ENCODE data around the gene DDOST. TPM values are rescaled to one million over a fixed set of nuclear protein-coding genes. Genes with fewer than 3 reads are reported as not detected.
A peak's percentile ranks its signal among the peaks of the same experiment; 100 is the strongest.

The DDOST gene
- total RNA-seq, 6 donors from 2014 or later = 54.5 to 212 (median 141) TPM

DNA sequence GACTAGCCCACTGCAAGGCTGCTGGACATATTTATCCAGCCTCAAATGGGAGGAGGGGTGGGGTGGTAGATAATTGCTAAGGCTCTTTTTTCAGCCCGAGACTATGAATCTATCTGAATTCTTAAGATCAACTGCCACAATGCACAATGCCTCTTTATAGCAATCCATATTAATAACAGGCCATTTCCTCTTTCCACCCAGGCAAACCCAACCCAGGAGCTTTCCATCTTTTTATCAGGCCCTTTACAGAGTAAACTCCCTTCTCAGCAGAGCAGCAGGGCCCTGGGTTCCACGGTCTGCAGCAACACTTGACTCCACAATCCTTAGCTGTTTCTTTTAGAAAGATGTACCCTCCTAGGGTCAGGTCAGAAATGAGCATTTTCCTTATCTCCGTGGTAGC lies 806 bp downstream of the DDOST start:
- Histone ChIP-seq H3K36me3 (peaks cover 2 to 31% (median 22%) of the 10 kb centered on the region in 4 donors), H3K9me3 (no peaks in the 10 kb centered on the region), H3K4me3 (peak overlapping the region; percentile 75 to 92 (median 76)), H3K27me3 (no peaks in the 10 kb centered on the region), H3K27ac (peak overlapping the region in 1 of 4 donors; percentile 78), H3K4me1 (peaks cover 14 to 28% (median 19%) of the 10 kb centered on the region in 4 donors)
- WGBS, 2 donors = 9 to 15% methylated on average over 3 of the region's 3 CpGs
- ATAC-seq (ENCODE audit: low FRiP score in 2 of 2) (no peak), DNase-seq (no peak)
- TF ChIP-seq POLR2A (IDR thresholded peaks at IDR 0.05) = no peak
- no peak for TF ChIP-seq EP300 (IDR thresholded peaks at IDR 0.05)
- TF ChIP-seq, protein P1, sequence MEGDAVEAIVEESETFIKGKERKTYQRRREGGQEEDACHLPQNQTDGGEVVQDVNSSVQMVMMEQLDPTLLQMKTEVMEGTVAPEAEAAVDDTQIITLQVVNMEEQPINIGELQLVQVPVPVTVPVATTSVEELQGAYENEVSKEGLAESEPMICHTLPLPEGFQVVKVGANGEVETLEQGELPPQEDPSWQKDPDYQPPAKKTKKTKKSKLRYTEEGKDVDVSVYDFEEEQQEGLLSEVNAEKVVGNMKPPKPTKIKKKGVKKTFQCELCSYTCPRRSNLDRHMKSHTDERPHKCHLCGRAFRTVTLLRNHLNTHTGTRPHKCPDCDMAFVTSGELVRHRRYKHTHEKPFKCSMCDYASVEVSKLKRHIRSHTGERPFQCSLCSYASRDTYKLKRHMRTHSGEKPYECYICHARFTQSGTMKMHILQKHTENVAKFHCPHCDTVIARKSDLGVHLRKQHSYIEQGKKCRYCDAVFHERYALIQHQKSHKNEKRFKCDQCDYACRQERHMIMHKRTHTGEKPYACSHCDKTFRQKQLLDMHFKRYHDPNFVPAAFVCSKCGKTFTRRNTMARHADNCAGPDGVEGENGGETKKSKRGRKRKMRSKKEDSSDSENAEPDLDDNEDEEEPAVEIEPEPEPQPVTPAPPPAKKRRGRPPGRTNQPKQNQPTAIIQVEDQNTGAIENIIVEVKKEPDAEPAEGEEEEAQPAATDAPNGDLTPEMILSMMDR (IDR thresholded peaks at IDR 0.05) = no peak
- no peak for TF ChIP-seq POLR2AphosphoS5 (IDR thresholded peaks at IDR 0.05)

DNA sequence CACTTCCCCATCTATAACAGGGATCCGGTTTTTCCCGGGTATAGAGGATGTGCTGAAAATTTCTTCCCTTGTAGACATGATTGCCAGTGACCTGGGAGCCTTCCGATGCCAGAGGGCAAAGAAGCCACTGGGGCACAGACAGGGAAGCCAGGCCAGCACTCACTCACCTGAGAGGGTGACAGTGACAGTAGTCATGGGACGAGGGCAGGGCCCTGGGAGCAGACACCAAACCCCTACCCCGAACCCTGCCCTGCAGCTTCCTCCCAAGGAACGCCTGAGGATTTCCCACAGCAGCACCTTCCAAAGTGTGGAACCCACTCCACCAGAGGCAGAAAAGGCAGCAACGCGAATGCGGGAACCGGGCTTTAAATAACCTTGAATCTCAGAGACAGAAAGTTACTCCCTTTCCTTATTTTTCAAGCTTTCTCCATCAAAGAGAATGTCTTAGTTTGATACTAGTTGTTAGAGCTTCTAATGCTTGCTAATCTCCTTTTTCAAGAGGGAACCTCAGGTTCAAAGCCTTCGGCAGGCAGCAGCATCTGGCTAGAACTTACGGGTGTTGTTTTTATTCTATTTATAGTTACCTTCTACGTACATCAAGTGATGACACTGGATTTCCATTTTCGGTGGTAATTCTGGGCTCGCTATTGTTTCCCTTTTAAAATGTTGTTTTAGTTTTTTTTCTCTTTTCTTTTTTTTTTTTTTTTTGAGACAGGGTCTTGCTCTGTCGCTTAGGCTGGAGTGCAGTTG lies 2.8 kb downstream of the DDOST start:
- no peak overlapping the region for H3K4me3 ChIP-seq
- no peak for ATAC-seq (ENCODE audit: low FRiP score in 2 of 2)
- H3K36me3 ChIP-seq = peaks cover 14 to 51% (median 40%) of the 10 kb centered on the region in 4 donors
- peaks cover 14 to 28% (median 19%) of the 10 kb centered on the region in 4 donors for H3K4me1 ChIP-seq
- H3K9me3 ChIP-seq = no peaks in the 10 kb centered on the region
- 90 to 92% methylated on average over 15 to 16 of the region's 16 CpGs for WGBS, 2 donors
- no peak for TF ChIP-seq POLR2AphosphoS5 (IDR thresholded peaks at IDR 0.05)
- TF ChIP-seq POLR2A (IDR thresholded peaks at IDR 0.05) = no peak
- TF ChIP-seq, protein P1 (IDR thresholded peaks at IDR 0.05) = no peak
- no peak for TF ChIP-seq EP300 (IDR thresholded peaks at IDR 0.05)
- no peak overlapping the region for H3K27ac ChIP-seq
- DNase-seq = no peak
- no peaks in the 10 kb centered on the region for H3K27me3 ChIP-seq

DNA sequence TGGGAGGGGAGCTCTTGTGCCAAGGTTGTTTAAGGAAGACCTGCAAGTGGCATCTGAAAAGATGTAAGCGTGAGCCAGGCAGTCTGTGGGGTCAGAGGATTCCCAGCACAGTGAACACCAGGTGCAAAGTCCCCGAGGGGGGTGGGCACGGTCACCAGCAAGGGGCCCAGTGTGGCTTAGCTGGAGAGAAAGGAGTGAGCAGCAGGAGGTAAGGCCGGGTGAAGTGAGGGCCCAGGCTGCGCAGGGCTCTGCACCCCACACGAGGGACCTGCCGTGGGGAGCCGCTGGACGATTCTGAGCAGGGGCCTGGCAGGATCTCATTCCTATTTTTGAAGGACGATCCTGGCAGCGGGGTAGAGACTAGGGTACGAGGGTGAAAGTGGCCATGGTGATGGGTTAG lies 4.1 kb downstream of the DDOST start:
- Histone ChIP-seq H3K36me3 (peaks cover 25 to 64% (median 53%) of the 10 kb centered on the region in 4 donors), H3K27me3 (no peaks in the 10 kb centered on the region), H3K4me3 (no peak overlapping the region), H3K9me3 (no peaks in the 10 kb centered on the region), H3K4me1 (peaks cover 12 to 24% (median 14%) of the 10 kb centered on the region in 4 donors), H3K27ac (no peak overlapping the region)
- no peak for TF ChIP-seq POLR2AphosphoS5 (IDR thresholded peaks at IDR 0.05)
- no peak for TF ChIP-seq POLR2A (IDR thresholded peaks at IDR 0.05)
- no peak for TF ChIP-seq EP300 (IDR thresholded peaks at IDR 0.05)
- TF ChIP-seq, protein P1 (IDR thresholded peaks at IDR 0.05) = no peak
- no peak for ATAC-seq (ENCODE audit: low FRiP score in 2 of 2)
- no peak for DNase-seq
- WGBS, 2 donors = 92 to 93% methylated on average over 12 of the region's 12 CpGs

DNA sequence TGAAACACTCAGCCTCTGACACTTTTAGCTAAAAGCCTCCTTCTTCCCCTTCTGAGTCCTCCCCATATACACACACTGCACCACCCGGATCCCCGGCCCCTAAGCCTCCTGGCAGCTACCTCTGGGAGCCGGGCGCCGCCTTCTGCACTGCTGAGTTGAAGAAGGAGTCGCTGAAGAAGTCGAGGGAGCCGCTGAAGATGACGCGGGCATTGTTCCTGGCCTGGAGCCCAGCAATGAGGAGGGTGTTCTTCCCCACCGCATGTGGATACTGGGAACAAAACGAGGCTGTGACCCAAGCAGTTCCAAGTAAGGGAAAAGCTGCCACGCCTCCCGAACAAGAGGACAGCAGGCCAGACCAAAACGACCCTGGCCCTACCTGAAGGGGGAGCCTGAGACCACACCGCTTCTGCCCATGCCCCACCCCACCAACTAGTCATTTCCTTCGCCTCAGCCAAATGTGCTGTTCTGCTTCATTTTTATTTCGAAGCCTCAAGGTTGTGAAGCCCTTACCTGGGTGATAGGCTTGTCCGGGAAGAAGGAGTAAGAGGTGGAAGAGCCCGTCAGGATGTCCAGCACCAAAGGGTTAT lies 7.0 kb downstream of the DDOST start:
- Histone ChIP-seq H3K4me3 (no peak overlapping the region), H3K4me1 (peaks cover 0 to 4% (median 0%) of the 10 kb centered on the region in 4 donors), H3K36me3 (peaks cover 34 to 93% (median 77%) of the 10 kb centered on the region in 4 donors), H3K9me3 (no peaks in the 10 kb centered on the region), H3K27me3 (no peaks in the 10 kb centered on the region), H3K27ac (no peak overlapping the region)
- TF ChIP-seq POLR2AphosphoS5 (IDR thresholded peaks at IDR 0.05) (no peak), POLR2A (IDR thresholded peaks at IDR 0.05) (no peak), EP300 (IDR thresholded peaks at IDR 0.05) (no peak)
- TF ChIP-seq, protein P1 (IDR thresholded peaks at IDR 0.05) = no peak
- ATAC-seq (ENCODE audit: low FRiP score in 2 of 2) (peak in 1 of 2 donors; percentile 31), DNase-seq (no peak)
- 85 to 87% methylated on average over 19 to 20 of the region's 20 CpGs for WGBS, 2 donors
